H1 (cell line): ENCODE results near the gene SNX13. TPM values are rescaled to one million over a fixed set of nuclear protein-coding genes. Genes with fewer than 3 reads are reported as not detected.

ENCODE experiments used
- CTCF ChIA-PET: fragments of 300-600 bp; sonication (Branson Sonifier 250); formaldehyde crosslinking; loops from one replicate; lab custom pipeline; 2021; ENCODE audit not compliant: partially characterized antibody; lab: Charles Lee
- POLR2A ChIA-PET: fragments of 300-600 bp; sonication (Branson Sonifier 250); formaldehyde crosslinking; loops from one replicate; lab custom pipeline; 2021; ENCODE audit warnings: inconsistent platforms; ENCODE audit not compliant: partially characterized antibody; lab: Charles Lee
- DNase-seq, 2 experiments: peaks; one replicate each; pipeline versions ENCODE4 v3.0.0 to v3.0.0-alpha.2; 2010 to 2022; ENCODE audit warnings: low spot score in 2 of 2, low read depth in 1 of 2, mixed read lengths in 1 of 2
- FAIRE-seq: peaks from 2 replicates; lab custom pipeline; 2011; peaks lifted over from hg19 to GRCh38; lab: Jason Lieb, UNC
- H2AFZ ChIP-seq: 2 replicates; pipeline ENCODE4 v1.8.1; 2012; ENCODE audit warnings: low read length, inconsistent platforms
- H2AK5ac ChIP-seq: 2 replicates; pipeline ENCODE4 v1.6.1; 2013; ENCODE audit warnings: low read depth, low read length
- H2BK120ac ChIP-seq: replicated peaks from 2 replicates; pipeline ENCODE3; 2013; ENCODE audit warnings: low read depth, low read length, inconsistent platforms
- H2BK12ac ChIP-seq: 2 replicates; pipeline ENCODE4 v1.6.1; 2013; ENCODE audit warnings: low read depth, low read length
- H2BK15ac ChIP-seq: 2 replicates; pipeline ENCODE4 v1.6.1; 2013; ENCODE audit warnings: low read length
- H2BK20ac ChIP-seq: 2 replicates; pipeline ENCODE4 v1.6.1; 2013; ENCODE audit warnings: low read length
- H2BK5ac ChIP-seq: 2 replicates; pipeline ENCODE4 v1.6.1; 2013; ENCODE audit warnings: low read depth, low read length
- H3K14ac ChIP-seq: 2 replicates; pipeline ENCODE4 v1.6.1; 2013; ENCODE audit warnings: inconsistent platforms; ENCODE audit not compliant: insufficient read length
- H3K18ac ChIP-seq: 2 replicates; pipeline ENCODE4 v1.6.1; 2013; ENCODE audit warnings: low read length; ENCODE audit errors: extremely low read depth
- H3K23ac ChIP-seq: 2 replicates; pipeline ENCODE4 v1.6.1; 2013; ENCODE audit warnings: inconsistent platforms; ENCODE audit not compliant: insufficient read length
- H3K23me2 ChIP-seq: 2 replicates; pipeline ENCODE4 v1.6.1; 2013; ENCODE audit warnings: low read depth, low read length
- H3K27ac ChIP-seq: 2 replicates; pipeline ENCODE4 v1.6.1; 2011; ENCODE audit warnings: low read depth, low read length, inconsistent platforms
- H3K27me3 ChIP-seq, 4 experiments: replicated peaks in 1 of 4; 1 replicate in 1 of 4; 2 replicates in 3 of 4; pipeline versions ENCODE4 v1.6.1 to v1.8.1; 2011 to 2013; ENCODE audit warnings: low read length in 3 of 4, mild to moderate bottlenecking in 3 of 4, inconsistent platforms in 2 of 4, mixed read lengths in 2 of 4, moderate library complexity in 1 of 4; ENCODE audit not compliant: control insufficient read depth in 3 of 4, insufficient read depth in 3 of 4; ENCODE audit errors: extremely low read depth in 1 of 4
- H3K36me3 ChIP-seq, 4 experiments: 2 replicates each; pipeline versions ENCODE4 v1.6.1 to v1.8.1; 2011 to 2013; ENCODE audit warnings: mild to moderate bottlenecking in 4 of 4, low read length in 3 of 4, moderate library complexity in 2 of 4, control low read depth in 1 of 4, inconsistent platforms in 1 of 4; ENCODE audit not compliant: insufficient read depth in 4 of 4, control insufficient read depth in 2 of 4
- H3K4ac ChIP-seq: replicated peaks from 2 replicates; pipeline ENCODE3; 2013; ENCODE audit warnings: low read length, low read depth, mixed read lengths, inconsistent platforms; ENCODE audit not compliant: insufficient read length
- H3K4me1 ChIP-seq, 4 experiments: replicated peaks in 1 of 4; 1 replicate in 1 of 4; 2 replicates in 3 of 4; pipeline versions ENCODE4 v1.6.1 to v1.8.1; 2011 to 2013; ENCODE audit warnings: low read length in 3 of 4, inconsistent platforms in 2 of 4, mixed read lengths in 1 of 4; ENCODE audit not compliant: insufficient read depth in 4 of 4, control insufficient read depth in 3 of 4
- H3K4me2 ChIP-seq, 2 experiments: 2 replicates each; pipeline versions ENCODE4 v1.6.1 to v1.8.1; 2011 to 2013; ENCODE audit warnings: low read depth in 2 of 2, low read length in 2 of 2, control low read depth in 1 of 2, inconsistent platforms in 1 of 2, mild to moderate bottlenecking in 1 of 2; ENCODE audit not compliant: insufficient read depth in 1 of 2
- H3K4me3 ChIP-seq, 4 experiments: fragments of 200-600, 300-600 bp in 1 of 4; sonication (generic), shearing (Covaris generic), sonication (Bioruptor Twin) in 1 of 4; 2 replicates each; pipeline versions ENCODE4 v1.5.1 to v1.8.1; 2011 to 2016; ENCODE audit warnings: low read length in 4 of 4, low read depth in 3 of 4, control low read depth in 2 of 4, inconsistent platforms in 2 of 4, mild to moderate bottlenecking in 2 of 4, mixed read lengths in 1 of 4, moderate library complexity in 1 of 4; ENCODE audit not compliant: insufficient read depth in 2 of 4; ENCODE audit errors: extremely low read depth in 1 of 4
- H3K56ac ChIP-seq: replicated peaks from 2 replicates; pipeline ENCODE3; 2013; ENCODE audit warnings: low read depth, mild to moderate bottlenecking, mixed read lengths, low read length, inconsistent platforms; ENCODE audit not compliant: insufficient read length
- H3K79me1 ChIP-seq: 2 replicates; pipeline ENCODE4 v1.6.1; 2013; ENCODE audit warnings: low read depth, low read length, control low read depth
- H3K79me2 ChIP-seq, 2 experiments: 2 replicates each; pipeline versions ENCODE4 v1.6.1 to v1.8.1; 2012 to 2013; ENCODE audit warnings: low read length in 2 of 2, mild to moderate bottlenecking in 2 of 2, inconsistent platforms in 1 of 2; ENCODE audit not compliant: insufficient read depth in 2 of 2, control insufficient read depth in 1 of 2
- H3K9ac ChIP-seq, 4 experiments: replicated peaks in 1 of 4; 1 replicate in 1 of 4; 2 replicates in 3 of 4; pipeline versions ENCODE4 v1.6.1 to v1.8.1; 2011 to 2013; ENCODE audit warnings: low read depth in 3 of 4, low read length in 3 of 4, control low read depth in 2 of 4, mild to moderate bottlenecking in 2 of 4, moderate library complexity in 2 of 4, inconsistent platforms in 1 of 4; ENCODE audit errors: extremely low read depth in 1 of 4
- H3K9me3 ChIP-seq, 2 experiments: 2 replicates each; pipeline versions ENCODE4 v1.6.1 to v1.8.1; 2012 to 2013; ENCODE audit warnings: mild to moderate bottlenecking in 2 of 2, moderate library complexity in 2 of 2, control low read depth in 1 of 2, inconsistent platforms in 1 of 2, low read depth in 1 of 2, low read length in 1 of 2, mixed read lengths in 1 of 2; ENCODE audit not compliant: insufficient read depth in 2 of 2
- H4K20me1 ChIP-seq, 2 experiments: replicated peaks in 1 of 2; 2 replicates each; pipeline versions ENCODE3 to v1.8.1; 2011 to 2013; ENCODE audit warnings: inconsistent platforms in 2 of 2, low read length in 2 of 2, mild to moderate bottlenecking in 1 of 2; ENCODE audit not compliant: insufficient read depth in 2 of 2, control insufficient read depth in 1 of 2
- H4K5ac ChIP-seq: 2 replicates; pipeline ENCODE4 v1.6.1; 2013; ENCODE audit warnings: low read length, low read depth, mixed read lengths, inconsistent platforms; ENCODE audit not compliant: insufficient read length
- H4K8ac ChIP-seq: 2 replicates; pipeline ENCODE4 v1.8.0; 2013; ENCODE audit warnings: mild to moderate bottlenecking, moderate library complexity, low read length, inconsistent platforms; ENCODE audit not compliant: insufficient read depth; ENCODE audit errors: extremely low read depth
- H4K91ac ChIP-seq: replicated peaks from 2 replicates; pipeline ENCODE3; 2013; ENCODE audit warnings: low read length, mixed read lengths, inconsistent platforms; ENCODE audit not compliant: insufficient read length
- CBX8 ChIP-seq: fragments of 300-800, 300-1000 bp; sonication (generic); IDR thresholded peaks from 2 replicates; pipeline ENCODE4 v1.7.1; 2016; ENCODE audit warnings: low read depth, low read length, borderline replicate concordance
- NANOG ChIP-seq: IDR thresholded peaks from 2 replicates; pipeline ENCODE4 v1.6.1; 2011; ENCODE audit warnings: low read length, low read depth, mild to moderate bottlenecking, inconsistent platforms; ENCODE audit not compliant: insufficient read depth, poor library complexity, severe bottlenecking
- TEAD4 ChIP-seq: IDR thresholded peaks from 2 replicates; pipeline ENCODE4 v1.6.1; 2012; ENCODE audit warnings: low read depth, low read length, inconsistent platforms, mixed read lengths
- YY1 ChIP-seq: IDR thresholded peaks from 2 replicates; pipeline ENCODE4 v1.6.1; 2011; ENCODE audit warnings: low read depth, mild to moderate bottlenecking, low read length
- WGBS, 2 experiments: shearing (Covaris generic) in 1 of 2; methylation state at CpG; one replicate each; pipeline versions ENCODE4 v1.1.6 to v1.1.7; 2013 to 2015; ENCODE audit warnings: low lambda C conversion rate in 2 of 2, mixed read lengths in 2 of 2, inconsistent platforms in 1 of 2, low coverage in 1 of 2, missing lambda C conversion rate in 1 of 2; ENCODE audit not compliant: insufficient replicate concordance in 2 of 2, insufficient coverage in 1 of 2, insufficient read length in 1 of 2; ENCODE audit errors: extremely low coverage in 1 of 2, missing lambda C conversion rate in 1 of 2; 5-methylcytosine and 5-hydroxymethylcytosine counted together
- polyA plus RNA-seq, 7 experiments: library from polyadenylated mRNA; depleted of rRNA in 3 of 7; stranded (reverse) in 5 of 7; unstranded in 2 of 7; fragments of >200 nt in 5 of 7; fragments of 200-250 nt in 2 of 7; gene quantifications; 1 replicate in 5 of 7; 2 replicates in 1 of 7; 4 replicates in 1 of 7; pipeline versions ENCODE4 v1.2.1 to v1.2.3, GENCODE V29; 2011 to 2013; ENCODE audit warnings: missing spikeins in 2 of 7, mixed read lengths in 2 of 7
- total RNA-seq: library from RNA; stranded (reverse); fragmentation: NEBNext Ultra II Directional; extraction: Animal tissue kit (Norgen Biotek cat#: 25700); gene quantifications from 2 replicates; pipeline ENCODE4 v1.2.1, GENCODE V29; 2021
- TF ChIP-seq, protein P1 (sequence below): IDR thresholded peaks from 2 replicates; pipeline ENCODE4 v1.6.1; 2012; ENCODE audit warnings: inconsistent platforms

Gene SNX13
- total and polyA plus RNA-seq, 2 of the 8 experiments (the other 6 are each of a cell fraction or from before 2014, with no cell fraction given), result 5.5 to 27.4 TPM

DNA sequence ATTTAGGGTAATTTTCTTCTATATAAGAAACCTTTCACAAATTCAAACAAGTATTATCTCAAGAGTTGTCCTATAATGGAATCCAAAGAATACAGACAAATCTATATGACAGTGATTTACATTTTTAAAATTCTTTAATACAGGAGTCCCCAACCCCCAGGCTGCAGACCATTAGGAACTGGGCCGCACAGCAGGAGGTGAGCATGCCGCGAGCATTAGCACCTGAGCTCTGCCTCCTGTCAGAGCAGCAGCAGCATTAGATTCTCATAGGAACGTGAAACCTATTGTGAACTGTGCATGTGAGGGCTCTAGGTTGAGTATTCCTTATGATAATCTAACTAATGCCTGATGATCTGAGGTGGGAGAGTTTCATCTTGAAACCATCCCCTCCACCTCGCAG is 37.7 kb downstream of the SNX13 start:
- H3K27ac ChIP-seq, result no peak overlapping the region
- WGBS, 2 experiments, result 31% methylated on average over 5 of the region's 5 CpGs; no CpG with 5 or more reads in 1 of the 2 experiments
- no peak overlapping the region for H3K4ac ChIP-seq
- no peak overlapping the region for H2BK15ac ChIP-seq
- no peak overlapping the region for H3K18ac ChIP-seq
- H4K91ac ChIP-seq, result no peak overlapping the region
- no peak overlapping the region for H4K5ac ChIP-seq
- H3K56ac ChIP-seq, result no peak overlapping the region
- TF ChIP-seq TEAD4 (peak; percentile 21; the same call in 1 of the 2 replicates), NANOG (peak; percentile 9), YY1 (no peak), CBX8 (no peak)
- TF ChIP-seq, protein P1, sequence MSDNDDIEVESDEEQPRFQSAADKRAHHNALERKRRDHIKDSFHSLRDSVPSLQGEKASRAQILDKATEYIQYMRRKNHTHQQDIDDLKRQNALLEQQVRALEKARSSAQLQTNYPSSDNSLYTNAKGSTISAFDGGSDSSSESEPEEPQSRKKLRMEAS, result peak; percentile 40; the same call in 1 of the 2 replicates
- H3K4me2 ChIP-seq, result peak overlapping the region; percentile 39 to 57
- no peak overlapping the region for H4K8ac ChIP-seq
- no peak overlapping the region for H3K23ac ChIP-seq
- no peak overlapping the region for H2BK120ac ChIP-seq
- H3K23me2 ChIP-seq, result no peaks in the 10 kb centered on the region
- ChIA-PET POLR2A (no interaction called here), CTCF (interaction anchor here (1.2 kb wide), 1 partner anchor 17 kb away, joined by 3 read pairs; no protein-coding TSS in a partner anchor)
- H3K14ac ChIP-seq, result no peak overlapping the region
- H3K4me1 ChIP-seq, result peaks cover 4 to 18% (median 8%) of the 10 kb centered on the region in 4 experiments
- H3K79me2 ChIP-seq, result peaks cover 0 to 67% of the 10 kb centered on the region in 2 experiments; a peak in 2 of 4 replicates
- H3K27me3 ChIP-seq, result no peaks in the 10 kb centered on the region
- DNase-seq (peak in 1 of 2 experiments; percentile 21), FAIRE-seq (peak; percentile 13)
- H3K9ac ChIP-seq, result no peak overlapping the region; a peak in 1 of 7 replicates
- 0 out of 8 replicates have a peak overlapping the region, but pooled peaks of 1 of the 4 experiments have one; percentile 14 for H3K4me3 ChIP-seq
- H2AK5ac ChIP-seq, result no peak overlapping the region
- no peak overlapping the region for H2BK12ac ChIP-seq
- H3K36me3 ChIP-seq, result no peaks in the 10 kb centered on the region
- H2BK20ac ChIP-seq, result no peak overlapping the region
- H4K20me1 ChIP-seq, result peaks cover 0 to 3% of the 10 kb centered on the region in 2 experiments
- H2BK5ac ChIP-seq, result no peak overlapping the region
- no peak overlapping the region for H2AFZ ChIP-seq
- peaks cover 5% of the 10 kb centered on the region; the same call in 1 of the 2 replicates for H3K79me1 ChIP-seq
- no peaks in the 10 kb centered on the region for H3K9me3 ChIP-seq
